Neuronal stem cell (in vitro differentiated cells): ENCODE data around the gene GPR107.

Experiments used
- DNase-seq: peaks from one replicate; pipeline ENCODE4 v3.0.0-alpha.2; 2013; ENCODE audit warnings: low spot score
- H2AFZ ChIP-seq: one replicate; pipeline ENCODE4 v1.6.1; 2013; ENCODE audit warnings: mild to moderate bottlenecking, low read length, inconsistent platforms
- H2AK5ac ChIP-seq: 2 replicates; pipeline ENCODE4 v1.6.1; 2013; ENCODE audit warnings: low read depth, mild to moderate bottlenecking, inconsistent platforms, low read length, moderate library complexity, mixed read lengths
- H2BK120ac ChIP-seq: 2 replicates; pipeline ENCODE4 v1.6.1; 2013; ENCODE audit warnings: low read depth, mild to moderate bottlenecking, inconsistent platforms, low read length, moderate library complexity, mixed read lengths
- H2BK12ac ChIP-seq: one replicate; pipeline ENCODE4 v1.6.1; 2013; ENCODE audit warnings: low read length, inconsistent platforms
- H2BK15ac ChIP-seq: 2 replicates; pipeline ENCODE4 v1.6.1; 2013; ENCODE audit warnings: mild to moderate bottlenecking, low read length, inconsistent platforms, mixed read lengths
- H2BK5ac ChIP-seq: one replicate; pipeline ENCODE4 v1.6.1; 2013; ENCODE audit warnings: inconsistent platforms, mild to moderate bottlenecking, low read length, moderate library complexity
- H3K14ac ChIP-seq: one replicate; pipeline ENCODE4 v1.6.1; 2013; ENCODE audit warnings: low read length, inconsistent platforms
- H3K18ac ChIP-seq: 2 replicates; pipeline ENCODE4 v1.6.1; 2013; ENCODE audit warnings: low read length, inconsistent platforms
- H3K23ac ChIP-seq: 2 replicates; pipeline ENCODE4 v1.6.1; 2013; ENCODE audit warnings: low read depth, mild to moderate bottlenecking, mixed read lengths, low read length, inconsistent platforms; ENCODE audit not compliant: poor library complexity
- H3K27ac ChIP-seq: replicated peaks from 3 replicates; pipeline ENCODE4 v1.5.1; 2013; ENCODE audit warnings: low read length, inconsistent platforms
- H3K27me3 ChIP-seq, 3 experiments: 2 replicates each; pipeline ENCODE4 v1.6.1; 2013; ENCODE audit warnings: low read length in 3 of 3, mild to moderate bottlenecking in 2 of 3, inconsistent platforms in 1 of 3, low read depth in 1 of 3, mixed read lengths in 1 of 3, moderate library complexity in 1 of 3; ENCODE audit not compliant: control insufficient read depth in 3 of 3, insufficient read depth in 3 of 3
- H3K36me3 ChIP-seq, 2 donors: replicated peaks in 1 of 2; 2 replicates each; pipeline ENCODE4 v1.6.1; 2013; ENCODE audit warnings: low read length in 2 of 2; ENCODE audit not compliant: control insufficient read depth in 2 of 2, insufficient read depth in 2 of 2
- H3K4ac ChIP-seq: 2 replicates; pipeline ENCODE4 v1.6.1; 2013; ENCODE audit warnings: inconsistent platforms, mild to moderate bottlenecking, low read length, moderate library complexity
- H3K4me1 ChIP-seq, 2 donors: 1 replicate in 1 of 2; 2 replicates in 1 of 2; pipeline ENCODE4 v1.6.1; 2013; ENCODE audit warnings: low read length in 2 of 2, low read depth in 1 of 2; ENCODE audit not compliant: control insufficient read depth in 2 of 2, insufficient read depth in 1 of 2
- H3K4me2 ChIP-seq: one replicate; pipeline ENCODE4 v1.6.1; 2013; ENCODE audit warnings: mild to moderate bottlenecking, low read length, inconsistent platforms; ENCODE audit not compliant: insufficient read depth, poor library complexity, severe bottlenecking
- H3K4me3 ChIP-seq, 2 donors: 2 replicates each; pipeline ENCODE4 v1.5.1; 2013; ENCODE audit warnings: low read length in 2 of 2, mild to moderate bottlenecking in 2 of 2, inconsistent platforms in 1 of 2, moderate library complexity in 1 of 2
- H3K79me1 ChIP-seq: one replicate; pipeline ENCODE4 v1.6.1; 2013; ENCODE audit warnings: low read depth, mild to moderate bottlenecking, inconsistent platforms, low read length, moderate library complexity
- H3K9ac ChIP-seq: one replicate; pipeline ENCODE4 v1.6.1; 2013; ENCODE audit warnings: mild to moderate bottlenecking, low read depth, low read length, inconsistent platforms; ENCODE audit not compliant: poor library complexity
- H3K9me3 ChIP-seq, 2 donors: replicated peaks in 1 of 2; 2 replicates each; pipeline versions ENCODE3 to v1.6.1; 2013; ENCODE audit warnings: low read length in 2 of 2, mild to moderate bottlenecking in 2 of 2, inconsistent platforms in 1 of 2, low read depth in 1 of 2, mixed read lengths in 1 of 2, moderate library complexity in 1 of 2; ENCODE audit not compliant: control insufficient read depth in 2 of 2, insufficient read depth in 1 of 2
- H4K8ac ChIP-seq: one replicate; pipeline ENCODE4 v1.6.1; 2013; ENCODE audit warnings: low read depth, mild to moderate bottlenecking, inconsistent platforms, low read length, moderate library complexity
- H4K91ac ChIP-seq: one replicate; pipeline ENCODE4 v1.6.1; 2013; ENCODE audit warnings: low read length, low read depth, mild to moderate bottlenecking, inconsistent platforms; ENCODE audit not compliant: poor library complexity
- WGBS, 2 donors: extraction: QIAGEN DNeasy Blood & Tissue Kit; methylation state at CpG; one replicate each; pipeline ENCODE4 v1.1.7; 2013; ENCODE audit warnings: missing lambda C conversion rate in 2 of 2, mixed read lengths in 1 of 2; ENCODE audit not compliant: insufficient read length in 2 of 2, insufficient replicate concordance in 1 of 2; ENCODE audit errors: extremely low coverage in 2 of 2; 5-methylcytosine and 5-hydroxymethylcytosine counted together

The GPR107 gene

DNA sequence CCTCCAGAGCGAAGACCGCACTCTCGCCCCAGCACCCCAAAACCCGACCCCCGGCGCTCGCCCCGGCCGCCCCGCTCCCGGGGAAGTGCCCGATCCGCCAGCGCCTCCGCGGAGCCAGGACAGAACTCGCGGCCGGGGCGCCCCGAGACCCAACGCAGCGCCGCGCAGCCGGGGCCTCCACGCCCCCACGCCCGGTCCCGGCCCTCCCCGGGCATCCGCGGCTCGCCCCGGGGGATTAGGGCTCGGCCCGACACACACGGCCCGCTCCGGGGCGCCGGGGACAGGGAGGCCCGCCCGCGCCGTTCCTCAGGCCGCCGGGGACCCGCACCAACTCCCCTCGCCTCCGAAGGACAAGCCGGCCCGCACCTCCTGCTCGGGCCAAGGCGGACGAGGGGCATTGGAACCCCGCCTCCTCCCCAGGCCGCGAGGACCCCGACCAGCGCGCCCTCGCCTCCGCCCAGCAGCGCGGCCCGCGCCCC is 11.3 kb upstream of the GPR107 start:
- Histone ChIP-seq H3K14ac (peak overlapping the region; percentile 42), H3K27me3 (no peaks in the 10 kb centered on the region), H3K4me3 (peak overlapping the region; percentile 86 to 100), H3K18ac (peak overlapping the region; percentile 96), H3K4me1 (peaks cover 2 to 3% of the 10 kb centered on the region in 2 donors), H3K36me3 (no peaks in the 10 kb centered on the region), H3K23ac (peak overlapping the region; percentile 94), H3K9me3 (no peaks in the 10 kb centered on the region), H4K91ac (no peak overlapping the region), H2AFZ (peak overlapping the region; percentile 94), H2AK5ac (peak overlapping the region; percentile 12), H3K79me1 (no peaks in the 10 kb centered on the region), H3K4ac (no peak overlapping the region), H3K9ac (peak overlapping the region; percentile 98), H2BK15ac (no peak overlapping the region), H2BK120ac (no peak overlapping the region), H2BK5ac (peak overlapping the region; percentile 96), H4K8ac (no peak overlapping the region), H3K27ac (peak overlapping the region; percentile 84), H2BK12ac (no peak overlapping the region), H3K4me2 (peak overlapping the region; percentile 62)
- DNase-seq, result peak; percentile 9
- no CpG with 5 or more reads among the region's 68 CpGs for WGBS, 2 donors

DNA sequence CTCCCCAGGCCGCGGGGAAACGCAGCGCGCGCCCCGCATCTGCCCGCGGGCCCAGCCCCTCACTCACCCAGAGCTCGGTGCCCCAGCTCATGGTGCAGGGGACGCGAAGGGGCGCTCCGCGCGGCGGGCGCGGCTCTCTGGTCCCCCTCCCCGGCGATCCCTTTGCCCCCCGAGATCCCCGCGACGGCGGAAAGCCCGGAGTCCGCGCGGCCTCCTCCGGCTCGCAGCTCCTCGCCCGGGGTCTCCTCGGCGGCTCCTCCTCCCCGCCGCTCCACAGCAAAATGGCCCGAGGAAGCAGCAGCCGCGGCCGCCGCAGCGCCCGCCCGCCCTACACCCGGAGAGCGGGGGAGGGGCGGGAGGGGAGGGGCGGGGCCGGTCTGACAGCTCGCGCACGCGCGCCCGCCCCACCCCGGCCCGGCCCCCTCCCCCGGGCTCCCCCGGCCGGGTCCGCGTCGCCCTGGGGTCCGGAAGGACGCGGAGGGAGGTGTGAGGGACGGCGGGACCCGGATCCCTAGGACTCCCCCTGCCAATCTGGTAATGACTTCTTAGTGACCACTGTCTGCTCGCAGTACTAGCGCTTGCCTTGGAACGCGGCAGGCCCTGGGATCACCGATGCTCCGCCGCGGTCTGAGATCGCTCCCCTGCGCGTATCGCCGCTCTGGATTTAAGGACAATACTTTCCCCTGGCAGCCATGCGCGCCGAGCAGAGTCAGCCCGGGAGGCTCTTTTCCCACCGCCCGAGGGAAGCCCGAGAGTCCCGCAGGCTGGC is 10.6 kb upstream of the GPR107 start, which contains the start of gene FNBP1:
Gene FNBP1 (minus strand): TSS at position 305 of the 769 bp plus-strand sequence. CDS start 214 bp downstream, at position 91.
- H4K91ac ChIP-seq, result no peak within 1 kb of the TSS
- H4K8ac ChIP-seq, result no peak within 1 kb of the TSS
- no peaks in the 10 kb centered on the region for H3K36me3 ChIP-seq
- H3K9me3 ChIP-seq, result no peaks in the 10 kb centered on the region
- peak within 1 kb of the TSS; percentile 12 for H2AK5ac ChIP-seq
- peak within 1 kb of the TSS; percentile 16 for H2BK15ac ChIP-seq
- H3K4me1 ChIP-seq, result peaks cover 2 to 3% of the 10 kb centered on the region in 2 donors
- no peak within 1 kb of the TSS for H3K4ac ChIP-seq
- H2BK12ac ChIP-seq, result no peak within 1 kb of the TSS
- WGBS, 2 donors, result no CpG with 5 or more reads among the region's 92 CpGs
- H3K4me3 ChIP-seq, result peak within 1 kb of the TSS; percentile 86 to 100
- H3K9ac ChIP-seq, result peak within 1 kb of the TSS; percentile 98
- peak within 1 kb of the TSS; percentile 94 for H3K23ac ChIP-seq
- H3K79me1 ChIP-seq, result no peaks in the 10 kb centered on the region
- H3K14ac ChIP-seq, result peak within 1 kb of the TSS; percentile 42
- H2BK120ac ChIP-seq, result no peak within 1 kb of the TSS
- H3K18ac ChIP-seq, result peak within 1 kb of the TSS; percentile 96
- H2BK5ac ChIP-seq, result peak within 1 kb of the TSS; percentile 96
- peak within 1 kb of the TSS; percentile 84 for H3K27ac ChIP-seq
- peak within 1 kb of the TSS; percentile 94 for H2AFZ ChIP-seq
- no peaks in the 10 kb centered on the region for H3K27me3 ChIP-seq
- DNase-seq, result peak; percentile 83
- H3K4me2 ChIP-seq, result peak within 1 kb of the TSS; percentile 68

DNA sequence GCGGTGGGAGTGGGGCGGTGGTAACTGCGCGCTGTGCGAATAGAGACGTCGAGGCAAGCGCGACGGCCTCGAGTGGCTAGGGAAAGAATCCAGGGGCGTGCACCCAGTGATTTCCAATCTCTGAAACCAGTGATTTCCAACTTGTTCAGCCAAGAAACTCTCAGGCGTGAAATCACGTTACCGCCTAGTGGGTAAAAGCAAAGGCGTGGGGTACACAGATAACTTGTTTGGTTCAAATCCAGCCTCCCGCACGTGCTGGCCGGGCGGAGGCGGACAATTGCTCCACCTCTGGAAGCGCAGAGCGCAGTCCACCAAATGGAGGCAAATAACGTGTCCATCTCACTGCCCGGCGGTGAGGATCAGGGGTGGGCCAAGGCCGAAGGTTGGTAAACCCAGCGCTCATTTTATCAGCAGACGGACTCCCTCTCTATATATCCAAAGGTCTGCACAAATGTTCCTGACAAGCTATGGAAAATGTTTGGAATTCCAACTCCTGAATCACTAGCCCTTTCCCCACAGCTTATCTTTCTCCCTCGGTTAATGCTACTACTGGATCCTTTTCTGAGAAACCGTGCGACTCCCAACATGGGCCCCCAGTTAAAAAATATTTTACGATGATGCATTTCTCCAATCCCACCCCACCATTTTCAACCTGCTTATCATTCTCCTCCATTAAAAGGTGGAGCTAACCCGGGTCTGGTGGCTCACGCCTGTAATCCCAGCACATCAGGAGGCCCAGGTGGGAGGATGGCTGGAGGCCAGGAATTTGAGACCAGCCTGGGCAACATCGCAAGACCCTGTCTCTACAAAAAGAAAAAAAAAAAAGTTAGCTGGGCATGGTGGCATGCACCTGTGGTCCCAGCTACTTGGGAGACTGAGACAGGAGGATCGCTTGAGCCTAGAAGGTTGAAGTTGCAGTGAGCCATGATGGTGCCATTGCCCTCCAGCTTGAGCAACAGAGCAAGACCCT is 9.8 kb upstream of the GPR107 start:
- H3K4ac ChIP-seq, result no peak overlapping the region
- H2BK120ac ChIP-seq, result no peak overlapping the region
- peak overlapping the region; percentile 14 for H2BK15ac ChIP-seq
- H3K4me2 ChIP-seq, result peak overlapping the region; percentile 68
- peaks cover 2 to 3% of the 10 kb centered on the region in 2 donors for H3K4me1 ChIP-seq
- peak overlapping the region; percentile 40 for H3K23ac ChIP-seq
- no peak overlapping the region for H2AK5ac ChIP-seq
- no peak overlapping the region for H4K91ac ChIP-seq
- no peak overlapping the region for H3K14ac ChIP-seq
- peak overlapping the region; percentile 94 for H2AFZ ChIP-seq
- no peaks in the 10 kb centered on the region for H3K9me3 ChIP-seq
- no peak for DNase-seq
- H3K4me3 ChIP-seq, result peak overlapping the region; percentile 38 to 82
- peak overlapping the region; percentile 74 for H3K27ac ChIP-seq
- no peak overlapping the region for H2BK12ac ChIP-seq
- H3K9ac ChIP-seq, result peak overlapping the region; percentile 86
- peak overlapping the region; percentile 87 for H3K18ac ChIP-seq
- no peak overlapping the region for H2BK5ac ChIP-seq
- H4K8ac ChIP-seq, result no peak overlapping the region
- H3K27me3 ChIP-seq, result no peaks in the 10 kb centered on the region
- H3K36me3 ChIP-seq, result no peaks in the 10 kb centered on the region
- no peaks in the 10 kb centered on the region for H3K79me1 ChIP-seq
- no CpG with 5 or more reads among the region's 37 CpGs for WGBS, 2 donors
